ENCODE measurements around the gene SCARF2. TPM values are rescaled to one million over a fixed set of nuclear protein-coding genes. Genes with fewer than 3 reads are reported as not detected.

The SCARF2 gene
- total and polyA plus RNA-seq, 7 experiments from 2014 or later: 0.21 to 2.6 (median 2.0) TPM

DNA sequence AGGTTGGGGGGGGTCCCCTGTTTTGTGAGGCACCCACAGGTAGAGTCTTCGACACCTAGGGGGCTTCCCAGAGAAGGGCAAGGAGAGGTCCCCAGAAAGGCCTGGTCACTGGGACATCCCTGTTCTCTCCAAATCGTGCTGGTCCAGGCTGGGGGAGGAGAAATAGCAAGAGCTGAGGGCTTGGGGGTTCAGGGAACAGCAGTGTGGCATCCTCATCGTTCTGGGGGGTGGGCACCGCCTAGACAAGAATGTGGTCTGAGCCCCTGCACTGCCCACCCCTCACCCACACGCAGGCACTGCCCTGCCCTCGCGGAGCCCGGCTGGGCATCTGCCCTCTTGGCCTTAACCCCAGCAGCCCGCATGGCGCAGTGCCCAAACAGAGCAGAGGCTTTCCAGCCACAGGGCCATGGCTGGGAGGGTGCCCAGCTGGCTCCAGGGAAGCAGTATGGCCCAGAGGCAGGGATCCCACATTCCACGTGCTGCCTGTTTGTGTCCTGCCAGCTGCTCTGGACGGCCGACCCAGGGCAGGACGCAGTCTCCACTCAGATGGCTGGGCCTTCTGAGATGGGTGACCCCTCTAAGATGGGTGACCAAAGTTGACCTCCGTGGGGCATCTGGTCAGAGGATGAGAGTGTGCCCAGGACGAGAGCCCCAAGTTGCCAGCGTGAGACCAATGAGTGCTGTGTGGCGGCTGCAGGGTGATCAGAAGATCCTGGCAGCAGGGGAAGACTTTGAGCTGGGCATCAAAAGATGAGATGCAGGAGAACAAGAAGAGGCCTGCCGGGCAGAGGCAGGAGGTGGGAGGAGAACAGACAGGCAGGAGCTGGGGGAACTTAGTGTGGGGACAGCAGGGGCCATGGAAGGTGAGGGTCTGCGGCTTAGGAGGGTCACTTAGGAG, 14.4 kb downstream of the SCARF2 start:
- ATAC-seq: no peak
- intact Hi-C loops (cut with micrococcal nuclease): no loop called here
- peak overlapping the region in 5 of 10 donors; percentile 2 to 71 (median 26) for H3K4me3 Mint-ChIP-seq

GRCh38 chr22:20422271-20423007, 15.2 kb downstream of the SCARF2 start:
- Mint-ChIP-seq H3K4me3 (no peak overlapping the region), H3K4me1 (peaks cover 0 to 15% (median 6%) of the 10 kb centered on the region in 7 donors), H3K27ac (no peak overlapping the region), H3K27me3 (peaks cover 7 to 27% (median 13%) of the 10 kb centered on the region in 5 donors), H3K36me3 (no peaks in the 10 kb centered on the region), H3K9me3 (peaks cover 0 to 2% (median 0%) of the 10 kb centered on the region in 11 donors)
- no peak overlapping the region for H3K4me3 ChIP-seq (ENCODE audit: low read length)
- intact Hi-C loops (cut with micrococcal nuclease): no loop called here
- H3K27me3 ChIP-seq (ENCODE audit: control insufficient read depth in 2 of 2, insufficient read depth in 2 of 2, low read length in 2 of 2): peaks cover 0 to 6% of the 10 kb centered on the region in 2 donors
- H3K27ac ChIP-seq (ENCODE audit: low read depth, low read length): no peak overlapping the region
- ATAC-seq (no peak), DNase-seq (no peak)
- peaks cover 0 to 6% of the 10 kb centered on the region in 2 donors for H3K4me1 ChIP-seq (ENCODE audit: control insufficient read depth in 2 of 2, insufficient read depth in 2 of 2, low read length in 2 of 2)
- CTCF ChIA-PET: interaction anchor here (1.0 kb wide), 1 partner anchor 34 kb away, joined by 4 read pairs; no protein-coding TSS in a partner anchor
- H3K9me3 ChIP-seq (ENCODE audit: control insufficient read depth in 2 of 3, low read length in 3 of 3): no peaks in the 10 kb centered on the region
- POLR2A ChIA-PET: no interaction called here
- H3K36me3 ChIP-seq (ENCODE audit: control insufficient read depth in 2 of 3, insufficient read depth in 3 of 3, low read length in 3 of 3): no peaks in the 10 kb centered on the region

More for the DNA sequence above, 14.4 kb downstream of the SCARF2 start:
- Histone ChIP-seq H3K36me3 (ENCODE audit: control insufficient read depth in 2 of 3, insufficient read depth in 3 of 3, low read length in 3 of 3) (no peaks in the 10 kb centered on the region), H3K9me3 (ENCODE audit: control insufficient read depth in 2 of 3, low read length in 3 of 3) (no peaks in the 10 kb centered on the region), H3K4me3 (ENCODE audit: low read length) (no peak overlapping the region), H3K4me1 (ENCODE audit: control insufficient read depth in 2 of 2, insufficient read depth in 2 of 2, low read length in 2 of 2) (no peaks in the 10 kb centered on the region), H3K27me3 (ENCODE audit: control insufficient read depth in 2 of 2, insufficient read depth in 2 of 2, low read length in 2 of 2) (peaks cover 0 to 6% of the 10 kb centered on the region in 2 donors), H3K27ac (ENCODE audit: low read depth, low read length) (no peak overlapping the region)
- Mint-ChIP-seq H3K36me3 (no peaks in the 10 kb centered on the region), H3K27ac (peak overlapping the region in 2 of 9 donors; percentile 15), H3K4me1 (peaks cover 0 to 12% (median 9%) of the 10 kb centered on the region in 7 donors), H3K9me3 (peaks cover 0 to 2% (median 0%) of the 10 kb centered on the region in 11 donors), H3K27me3 (peaks cover 9 to 31% (median 15%) of the 10 kb centered on the region in 5 donors)
- CTCF ChIA-PET: no interaction called here
- POLR2A ChIA-PET: no interaction called here
- DNase-seq: no peak

DNA sequence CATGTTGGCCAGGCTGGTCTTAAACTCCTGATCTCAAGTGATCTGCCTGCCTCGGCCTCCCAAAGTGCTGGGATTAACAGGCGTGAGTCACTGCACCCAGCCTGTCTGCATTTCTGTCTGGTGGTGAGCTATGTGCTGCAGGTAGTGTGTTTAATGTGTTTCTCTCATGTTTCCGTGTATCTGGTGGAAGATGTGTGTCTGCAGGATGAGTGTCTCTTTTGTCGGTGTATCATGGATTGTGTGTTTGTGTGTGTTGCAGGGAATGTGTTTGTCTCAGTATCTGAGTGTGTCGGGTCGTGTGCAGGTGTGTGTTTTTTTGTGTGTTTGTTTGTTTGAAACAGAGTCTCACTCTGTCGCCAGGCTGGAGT, 16.1 kb downstream of the SCARF2 start:
- Histone ChIP-seq H3K4me1 (ENCODE audit: control insufficient read depth in 2 of 2, insufficient read depth in 2 of 2, low read length in 2 of 2) (peaks cover 0 to 6% of the 10 kb centered on the region in 2 donors), H3K9me3 (ENCODE audit: control insufficient read depth in 2 of 3, low read length in 3 of 3) (no peaks in the 10 kb centered on the region), H3K36me3 (ENCODE audit: control insufficient read depth in 2 of 3, insufficient read depth in 3 of 3, low read length in 3 of 3) (no peaks in the 10 kb centered on the region), H3K27ac (ENCODE audit: low read depth, low read length) (no peak overlapping the region), H3K27me3 (ENCODE audit: control insufficient read depth in 2 of 2, insufficient read depth in 2 of 2, low read length in 2 of 2) (peaks cover 0 to 6% of the 10 kb centered on the region in 2 donors), H3K4me3 (ENCODE audit: low read length) (no peak overlapping the region)
- no peak overlapping the region for H3K4me3 Mint-ChIP-seq
- intact Hi-C loops (cut with micrococcal nuclease): no loop called here
- peaks cover 0 to 20% (median 4%) of the 10 kb centered on the region in 5 donors for H3K27me3 Mint-ChIP-seq
- DNase-seq: no peak
- ChIA-PET POLR2A (interaction anchor here (0.6 kb wide), 1 partner anchor 77 kb away, joined by 3 read pairs; no protein-coding TSS in a partner anchor), CTCF (interaction anchor here (0.6 to 1.0 kb wide), 2 partner anchors 35 to 277 kb away, joined by 3 to 4 read pairs; no protein-coding TSS in a partner anchor)
- H3K36me3 Mint-ChIP-seq: no peaks in the 10 kb centered on the region
- no peak overlapping the region for H3K27ac Mint-ChIP-seq
- peaks cover 0 to 2% (median 0%) of the 10 kb centered on the region in 11 donors for H3K9me3 Mint-ChIP-seq
- peaks cover 0 to 15% (median 4%) of the 10 kb centered on the region in 7 donors for H3K4me1 Mint-ChIP-seq
- ATAC-seq: no peak

- Histone ChIP-seq H3K36me3 (ENCODE audit: control insufficient read depth in 2 of 3, insufficient read depth in 3 of 3, low read length in 3 of 3) (no peaks in the 10 kb centered on the region), H3K27ac (ENCODE audit: low read depth, low read length) (no peak overlapping the region), H3K27me3 (ENCODE audit: control insufficient read depth in 2 of 2, insufficient read depth in 2 of 2, low read length in 2 of 2) (no peaks in the 10 kb centered on the region), H3K4me1 (ENCODE audit: control insufficient read depth in 2 of 2, insufficient read depth in 2 of 2, low read length in 2 of 2) (peaks cover 0 to 6% of the 10 kb centered on the region in 2 donors), H3K4me3 (ENCODE audit: low read length) (no peak overlapping the region), H3K9me3 (ENCODE audit: control insufficient read depth in 2 of 3, low read length in 3 of 3) (no peaks in the 10 kb centered on the region)
- H3K36me3 Mint-ChIP-seq: no peaks in the 10 kb centered on the region
- ATAC-seq: no peak
- intact Hi-C loops (cut with micrococcal nuclease): no loop called here
- POLR2A ChIA-PET: no interaction called here
- no peak overlapping the region for H3K27ac Mint-ChIP-seq
- H3K9me3 Mint-ChIP-seq: peaks cover 0 to 2% (median 0%) of the 10 kb centered on the region in 11 donors
- DNase-seq: no peak
- no peak overlapping the region for H3K4me3 Mint-ChIP-seq
- peaks cover 0 to 24% (median 4%) of the 10 kb centered on the region in 5 donors for H3K27me3 Mint-ChIP-seq
- CTCF ChIA-PET: interaction anchor here (1.4 to 3.5 kb wide), 3 partner anchors 8 to 87 kb away, joined by 3 to 55 read pairs (median 6); partner anchors contain the start of gene MED15
- peaks cover 0 to 11% (median 4%) of the 10 kb centered on the region in 7 donors for H3K4me1 Mint-ChIP-seq
Observed at GRCh38 chr22:20420157-20420842, 17.3 kb downstream of the SCARF2 start.

DNA sequence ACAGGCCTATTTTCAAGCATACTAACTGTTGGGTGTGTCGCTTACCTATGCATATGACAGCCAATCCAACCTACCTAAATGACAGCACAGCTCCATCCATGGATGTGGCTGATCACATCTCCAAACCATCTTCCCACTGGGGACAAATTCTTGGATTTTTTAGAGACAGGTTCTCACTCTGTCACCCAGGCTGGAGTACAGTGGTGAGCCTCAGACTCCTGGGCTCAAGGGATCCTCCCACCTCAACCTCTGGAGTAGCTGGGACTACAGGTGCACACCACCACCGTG, 18.0 kb downstream of the SCARF2 start:
- Histone ChIP-seq H3K36me3 (ENCODE audit: control insufficient read depth in 2 of 3, insufficient read depth in 3 of 3, low read length in 3 of 3) (no peaks in the 10 kb centered on the region), H3K27ac (ENCODE audit: low read depth, low read length) (no peak overlapping the region), H3K27me3 (ENCODE audit: control insufficient read depth in 2 of 2, insufficient read depth in 2 of 2, low read length in 2 of 2) (no peaks in the 10 kb centered on the region), H3K9me3 (ENCODE audit: control insufficient read depth in 2 of 3, low read length in 3 of 3) (no peaks in the 10 kb centered on the region), H3K4me1 (ENCODE audit: control insufficient read depth in 2 of 2, insufficient read depth in 2 of 2, low read length in 2 of 2) (peaks cover 0 to 6% of the 10 kb centered on the region in 2 donors), H3K4me3 (ENCODE audit: low read length) (no peak overlapping the region)
- ChIA-PET CTCF (interaction anchor here (0.8 to 3.5 kb wide), 6 partner anchors 9 to 88 kb away, joined by 3 to 55 read pairs (median 6); partner anchors contain the start of gene MED15), POLR2A (interaction anchor here (2.0 kb wide), 1 partner anchor 37 kb away, joined by 11 read pairs; no protein-coding TSS in a partner anchor)
- H3K36me3 Mint-ChIP-seq: no peaks in the 10 kb centered on the region
- peak overlapping the region in 1 of 10 donors; percentile 12 for H3K4me3 Mint-ChIP-seq
- ATAC-seq: no peak
- H3K9me3 Mint-ChIP-seq: peaks cover 0 to 2% (median 0%) of the 10 kb centered on the region in 11 donors
- H3K4me1 Mint-ChIP-seq: peaks cover 0 to 11% (median 4%) of the 10 kb centered on the region in 7 donors
- H3K27me3 Mint-ChIP-seq: peaks cover 0 to 25% (median 4%) of the 10 kb centered on the region in 5 donors
- intact Hi-C loops (cut with micrococcal nuclease): loop anchor here (2.0 to 5.0 kb wide), 2 partner anchors 148 to 283 kb away; no protein-coding TSS in a partner anchor
- H3K27ac Mint-ChIP-seq: peak overlapping the region in 1 of 9 donors; percentile 19
- no peak for DNase-seq
